ENCODE measurements around the gene CCDC149.

GRCh38 chr4:24930151-24930550 is 17.3 kb upstream of the CCDC149 start:
- no peak for TF ChIP-seq CTCF (IDR thresholded peaks at IDR 0.05; ENCODE audit: borderline replicate concordance, extremely low read depth, low read length, poor library complexity, severe bottlenecking)
- TF ChIP-seq EZH2 (IDR thresholded peaks at IDR 0.05; ENCODE audit: borderline replicate concordance, low read depth, low read length, severe bottlenecking): no peak

Measured in DND-41 (cell line).